ENCODE data around the gene FAM20C. TPM values are rescaled to one million over a fixed set of nuclear protein-coding genes. Genes with fewer than 3 reads are reported as not detected.

The FAM20C gene
- total and polyA plus RNA-seq, 10 of the 15 experiments (the other 5 are each of a cell fraction or from before 2014, with no cell fraction given): 0.44 TPM; not detected in 9

DNA sequence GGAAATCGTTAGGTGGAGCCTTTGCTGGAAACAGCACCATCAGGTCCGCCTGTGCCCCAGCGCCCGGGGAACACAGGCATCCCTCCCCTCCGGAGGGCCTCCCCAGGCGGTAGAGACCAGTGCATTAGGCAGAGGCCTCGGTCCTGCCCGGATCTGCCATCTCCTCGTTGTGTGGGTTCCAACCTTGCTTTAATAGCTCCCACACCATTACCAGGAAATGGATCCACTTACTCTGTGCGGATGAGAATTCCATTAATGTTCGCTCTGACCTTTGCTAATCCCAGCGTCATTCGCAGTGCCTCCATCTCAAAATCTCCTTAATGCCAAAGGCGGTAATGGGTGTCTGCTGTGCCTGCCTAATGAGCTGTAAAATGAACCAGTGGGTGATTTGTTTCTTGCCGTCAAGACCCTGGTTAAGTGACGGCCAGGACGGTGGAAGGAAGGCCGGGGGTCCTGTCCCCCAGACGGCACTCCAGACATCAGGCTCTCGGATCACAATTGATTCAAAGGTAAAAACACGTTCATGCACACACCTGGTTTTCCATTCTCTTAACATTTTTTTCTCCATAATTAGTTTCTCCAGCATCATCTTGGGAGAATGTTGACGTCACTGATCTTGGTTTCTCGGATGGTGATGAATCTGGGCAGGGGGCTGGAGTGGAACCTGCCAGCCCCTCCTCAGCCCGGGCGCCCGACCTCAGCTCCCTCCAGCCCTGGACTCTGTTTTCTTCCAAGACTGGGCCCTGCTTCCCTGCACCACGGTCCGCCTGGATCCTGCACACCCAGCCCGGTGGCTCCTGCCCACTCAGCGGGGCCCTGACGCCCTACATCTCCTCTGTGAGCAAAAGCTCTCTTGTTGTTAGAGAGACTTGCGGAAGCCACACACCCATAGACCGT is 22.8 kb upstream of the FAM20C start:
- intact Hi-C loops (cut with micrococcal nuclease; ENCODE audit: unreplicated experiment): no loop called here

More for the DNA sequence above, 22.8 kb upstream of the FAM20C start:
- Histone ChIP-seq H3K4me1 (ENCODE audit: control insufficient read depth, insufficient read depth, low read length) (no peaks in the 10 kb centered on the region), H3K4me3 (no peak overlapping the region), H3K9ac (ENCODE audit: control insufficient read depth, insufficient read depth, low read length) (no peak overlapping the region), H3K27ac (ENCODE audit: control insufficient read depth, insufficient read depth) (no peak overlapping the region), H3K27me3 (replicated peaks in 1 of 2; ENCODE audit: control insufficient read depth in 2 of 2, insufficient read depth in 2 of 2, low read length in 1 of 2) (no peaks in the 10 kb centered on the region), H3K9me3 (replicated peaks; ENCODE audit: control insufficient read depth, insufficient read depth, low read length) (no peaks in the 10 kb centered on the region), H3K4me2 (ENCODE audit: control insufficient read depth, insufficient read depth) (no peak overlapping the region), H4K20me1 (ENCODE audit: control insufficient read depth, insufficient read depth) (no peaks in the 10 kb centered on the region), H2AFZ (ENCODE audit: control insufficient read depth, low read depth, low read length) (no peak overlapping the region), H3K36me3 (ENCODE audit: control insufficient read depth in 2 of 2, insufficient read depth in 2 of 2, low read length in 1 of 2) (no peaks in the 10 kb centered on the region), H3K79me2 (ENCODE audit: control insufficient read depth, insufficient read depth, low read length) (no peaks in the 10 kb centered on the region)
- POLR2A ChIA-PET: no interaction called here
- RAD21 ChIA-PET (ENCODE audit: unreplicated experiment): no interaction called here
- WGBS (ENCODE audit: insufficient coverage, insufficient replicate concordance, low lambda C conversion rate, missing lambda C conversion rate): 54% methylated on average over 33 of the region's 33 CpGs
- ATAC-seq: no peak
- in situ Hi-C loops (cut with MboI): no loop called here
- no peak for DNase-seq (ENCODE audit: low read depth, low spot score)
- SMC1A ChIA-PET (ENCODE audit: uncharacterized antibody, unreplicated experiment): no interaction called here
- BruUV-seq (replicated peaks): no TSS peak
- CTCF ChIA-PET: no interaction called here
- FAIRE-seq: no peak
- TF ChIP-seq KAT2A (conservative IDR thresholded peaks at IDR 0.05; ENCODE audit: control insufficient read depth, low read depth, low read length) (no peak), SUZ12 (IDR thresholded peaks at IDR 0.05; ENCODE audit: unreplicated experiment) (no peak), SP1 (IDR thresholded peaks at IDR 0.05; ENCODE audit: low read depth, low read length) (no peak), PAX8 (IDR thresholded peaks at IDR 0.05) (no peak), SUPT20H (IDR thresholded peaks at IDR 0.05; ENCODE audit: borderline replicate concordance, control insufficient read depth, low read depth, low read length) (no peak), ZNF217 (IDR thresholded peaks at IDR 0.05) (no peak), DPF2 (IDR thresholded peaks at IDR 0.05) (no peak), SPI1 (IDR thresholded peaks at IDR 0.05; ENCODE audit: borderline replicate concordance, insufficient read depth, low read depth, low read length) (no peak), NBN (IDR thresholded peaks at IDR 0.05) (no peak), POLR2AphosphoS5 (IDR thresholded peaks at IDR 0.05; ENCODE audit: low read length) (no peak), IRF3 (IDR thresholded peaks at IDR 0.05) (no peak), NR2C2 (IDR thresholded peaks at IDR 0.05; ENCODE audit: borderline replicate concordance, control insufficient read depth, insufficient read length, low read depth) (no peak), SMC3 (IDR thresholded peaks at IDR 0.05; ENCODE audit: borderline replicate concordance, low read length) (no peak), CHD2 (IDR thresholded peaks at IDR 0.05; ENCODE audit: borderline replicate concordance, low read depth, low read length) (no peak), ZNF622 (IDR thresholded peaks at IDR 0.05) (no peak), RUNX3 (IDR thresholded peaks at IDR 0.05; ENCODE audit: low read length) (no peak), POLR2AphosphoS2 (IDR thresholded peaks at IDR 0.05; ENCODE audit: low read depth, low read length) (no peak), ZBTB4 (CRISPR knock-in tag; IDR thresholded peaks at IDR 0.05) (no peak), RAD51 (IDR thresholded peaks at IDR 0.05) (no peak)
- TF ChIP-seq, protein P1, sequence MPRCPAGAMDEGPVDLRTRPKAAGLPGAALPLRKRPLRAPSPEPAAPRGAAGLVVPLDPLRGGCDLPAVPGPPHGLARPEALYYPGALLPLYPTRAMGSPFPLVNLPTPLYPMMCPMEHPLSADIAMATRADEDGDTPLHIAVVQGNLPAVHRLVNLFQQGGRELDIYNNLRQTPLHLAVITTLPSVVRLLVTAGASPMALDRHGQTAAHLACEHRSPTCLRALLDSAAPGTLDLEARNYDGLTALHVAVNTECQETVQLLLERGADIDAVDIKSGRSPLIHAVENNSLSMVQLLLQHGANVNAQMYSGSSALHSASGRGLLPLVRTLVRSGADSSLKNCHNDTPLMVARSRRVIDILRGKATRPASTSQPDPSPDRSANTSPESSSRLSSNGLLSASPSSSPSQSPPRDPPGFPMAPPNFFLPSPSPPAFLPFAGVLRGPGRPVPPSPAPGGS (IDR thresholded peaks at IDR 0.05; ENCODE audit: borderline replicate concordance, insufficient read depth, low read depth, low read length, poor library complexity, severe bottlenecking): no peak
